ENCODE results near the gene BCL2L14. TPM values are rescaled to one million over a fixed set of nuclear protein-coding genes. Genes with fewer than 3 reads are reported as not detected.

The BCL2L14 gene
- total and polyA plus RNA-seq, 10 donors: 0.13 to 2.2 (median 0.91) TPM; not detected in 1

GRCh38 chr12:12032260-12032791, 38.4 kb upstream of the BCL2L14 start:
- Histone ChIP-seq H3K27me3 (replicated peaks in 1 of 7) (no peaks in the 10 kb centered on the region), H3K4me1 (peaks cover 10 to 20% (median 16%) of the 10 kb centered on the region in 6 donors), H3K36me3 (no peaks in the 10 kb centered on the region), H3K9me3 (no peaks in the 10 kb centered on the region), H3K27ac (peak overlapping the region; percentile 24 to 79 (median 70)), H3K4me3 (peak overlapping the region in 4 of 8 donors; percentile 35 to 65 (median 42))
- TF ChIP-seq, protein P1, sequence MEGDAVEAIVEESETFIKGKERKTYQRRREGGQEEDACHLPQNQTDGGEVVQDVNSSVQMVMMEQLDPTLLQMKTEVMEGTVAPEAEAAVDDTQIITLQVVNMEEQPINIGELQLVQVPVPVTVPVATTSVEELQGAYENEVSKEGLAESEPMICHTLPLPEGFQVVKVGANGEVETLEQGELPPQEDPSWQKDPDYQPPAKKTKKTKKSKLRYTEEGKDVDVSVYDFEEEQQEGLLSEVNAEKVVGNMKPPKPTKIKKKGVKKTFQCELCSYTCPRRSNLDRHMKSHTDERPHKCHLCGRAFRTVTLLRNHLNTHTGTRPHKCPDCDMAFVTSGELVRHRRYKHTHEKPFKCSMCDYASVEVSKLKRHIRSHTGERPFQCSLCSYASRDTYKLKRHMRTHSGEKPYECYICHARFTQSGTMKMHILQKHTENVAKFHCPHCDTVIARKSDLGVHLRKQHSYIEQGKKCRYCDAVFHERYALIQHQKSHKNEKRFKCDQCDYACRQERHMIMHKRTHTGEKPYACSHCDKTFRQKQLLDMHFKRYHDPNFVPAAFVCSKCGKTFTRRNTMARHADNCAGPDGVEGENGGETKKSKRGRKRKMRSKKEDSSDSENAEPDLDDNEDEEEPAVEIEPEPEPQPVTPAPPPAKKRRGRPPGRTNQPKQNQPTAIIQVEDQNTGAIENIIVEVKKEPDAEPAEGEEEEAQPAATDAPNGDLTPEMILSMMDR (IDR thresholded peaks at IDR 0.05 in 8 of 11, conservative IDR thresholded peaks at IDR 0.05 in 3 of 11): no peak
- intact Hi-C loops (cut with DNase I; ENCODE audit: low total_unique reads): no loop called here
- WGBS, 5 donors: 31 to 47% (median 36%) methylated on average over 12 of the region's 12 CpGs
- no peak for DNase-seq

DNA sequence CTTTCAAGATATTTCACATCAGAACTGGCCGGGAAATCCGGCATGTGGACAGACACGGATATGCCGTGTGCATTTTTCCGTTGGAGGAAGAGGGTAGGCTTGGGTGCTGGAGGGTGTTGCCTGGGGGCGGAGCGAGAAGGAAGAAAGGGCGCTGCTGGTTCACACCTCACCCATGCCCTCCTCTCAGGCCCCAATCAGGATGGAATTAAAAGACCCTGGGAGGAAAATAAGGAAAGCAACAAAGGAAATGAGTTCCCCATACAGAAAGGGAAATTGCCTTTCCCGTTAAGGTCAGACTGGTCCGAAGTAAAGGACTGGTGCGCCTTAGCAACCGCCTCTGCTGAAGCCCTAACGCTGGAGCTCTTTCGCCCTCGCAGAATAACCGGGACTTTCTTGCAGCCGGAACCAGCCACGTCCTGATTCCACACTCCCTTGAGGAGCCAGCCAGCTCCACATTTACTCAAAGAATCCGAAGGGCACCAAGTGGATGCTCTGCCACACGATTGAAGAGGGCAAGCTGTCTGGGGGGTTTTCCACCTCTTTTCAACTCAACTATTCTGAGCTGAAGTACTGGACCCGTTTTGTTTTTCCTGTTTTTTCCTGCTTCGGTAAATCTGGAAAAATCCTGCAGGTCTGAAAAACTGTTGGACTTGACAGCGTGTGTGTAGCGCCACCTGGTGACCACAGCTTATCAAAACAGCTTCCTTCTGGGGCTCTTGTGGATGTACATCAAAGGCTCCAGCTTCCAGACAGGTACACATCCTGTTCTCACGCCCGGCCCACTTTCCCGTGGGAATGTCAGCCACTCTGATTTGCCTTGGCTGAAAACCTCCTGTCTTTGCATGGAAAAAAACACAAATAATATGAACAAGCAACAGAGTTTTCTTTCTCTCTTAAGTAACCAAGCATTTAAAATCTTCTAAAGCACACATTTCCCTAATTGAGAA, 37.6 kb upstream of the BCL2L14 start:
- intact Hi-C loops (cut with DNase I; ENCODE audit: low total_unique reads): no loop called here
- no peak for TF ChIP-seq POLR2A (IDR thresholded peaks at IDR 0.05)
- peak in 2 of 3 donors; percentile 10 to 32 for TF ChIP-seq POLR2AphosphoS5 (IDR thresholded peaks at IDR 0.05)
- TF ChIP-seq, protein P1 (IDR thresholded peaks at IDR 0.05 in 8 of 11, conservative IDR thresholded peaks at IDR 0.05 in 3 of 11): peak; percentile 72 to 96 (median 81)
- no peaks in the 10 kb centered on the region for H3K9me3 ChIP-seq
- peak overlapping the region; percentile 24 to 79 (median 70) for H3K27ac ChIP-seq
- H3K4me1 ChIP-seq: peaks cover 10 to 20% (median 16%) of the 10 kb centered on the region in 6 donors
- no peaks in the 10 kb centered on the region for H3K27me3 ChIP-seq (replicated peaks in 1 of 7)
- peak overlapping the region; percentile 21 to 65 (median 38) for H3K4me3 ChIP-seq
- 1 to 2% (median 1%) methylated on average over 27 of the region's 27 CpGs for WGBS, 5 donors
- DNase-seq: peak; percentile 91
- H3K36me3 ChIP-seq: no peaks in the 10 kb centered on the region

DNA sequence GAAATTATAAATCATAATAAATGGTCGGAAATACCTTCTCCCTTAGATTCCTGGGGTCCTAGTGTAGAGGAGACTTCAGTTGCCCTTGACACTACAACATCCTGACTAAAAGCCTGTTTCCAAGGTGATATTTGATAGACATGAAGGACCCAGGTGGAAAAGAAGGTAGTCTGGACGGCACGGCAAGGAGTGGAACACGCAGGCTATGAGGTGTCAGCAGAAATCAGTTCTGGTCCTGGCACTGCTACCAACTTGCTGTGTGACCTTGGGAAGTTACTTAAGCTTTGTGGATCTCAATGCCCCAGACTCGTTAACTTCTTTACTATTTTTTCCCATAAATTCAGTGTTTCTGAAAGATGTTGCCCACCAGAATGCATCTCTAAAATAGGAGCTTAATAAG, 36.9 kb upstream of the BCL2L14 start:
- TF ChIP-seq POLR2AphosphoS5 (IDR thresholded peaks at IDR 0.05) (no peak), POLR2A (IDR thresholded peaks at IDR 0.05) (no peak)
- TF ChIP-seq, protein P1 (IDR thresholded peaks at IDR 0.05 in 8 of 11, conservative IDR thresholded peaks at IDR 0.05 in 3 of 11): no peak
- H3K4me1 ChIP-seq: peaks cover 10 to 20% (median 16%) of the 10 kb centered on the region in 6 donors
- no peaks in the 10 kb centered on the region for H3K36me3 ChIP-seq
- H3K9me3 ChIP-seq: no peaks in the 10 kb centered on the region
- 50 to 64% (median 54%) methylated on average over 5 of the region's 5 CpGs for WGBS, 5 donors
- H3K27ac ChIP-seq: no peak overlapping the region
- H3K4me3 ChIP-seq: no peak overlapping the region
- no peak for DNase-seq
- no peaks in the 10 kb centered on the region for H3K27me3 ChIP-seq (replicated peaks in 1 of 7)
- intact Hi-C loops (cut with DNase I; ENCODE audit: low total_unique reads): loop anchor here (2.0 kb wide), 1 partner anchor 453 kb away; no protein-coding TSS in a partner anchor

DNA sequence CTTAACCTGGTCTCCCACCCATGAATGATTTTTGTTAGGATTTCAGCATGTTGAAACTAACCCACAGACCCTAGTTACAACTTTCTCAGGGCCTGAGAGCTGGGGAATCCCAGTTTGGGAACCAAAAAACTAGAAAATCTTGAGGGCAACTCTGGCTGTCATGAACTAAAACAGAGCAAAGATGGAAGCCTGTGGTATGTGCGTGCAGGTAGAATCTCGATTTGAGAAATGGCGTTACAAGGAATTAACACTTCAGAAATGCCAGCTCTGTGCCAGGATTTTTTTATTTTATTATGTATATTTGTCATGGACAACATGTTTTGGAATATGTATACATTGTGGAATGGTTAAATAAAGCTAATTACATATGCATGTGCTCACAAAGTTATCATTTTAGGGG, 36.4 kb upstream of the BCL2L14 start:
- Histone ChIP-seq H3K4me1 (peaks cover 10 to 20% (median 16%) of the 10 kb centered on the region in 6 donors), H3K27ac (no peak overlapping the region), H3K4me3 (no peak overlapping the region), H3K36me3 (no peaks in the 10 kb centered on the region), H3K9me3 (no peaks in the 10 kb centered on the region), H3K27me3 (replicated peaks in 1 of 7) (no peaks in the 10 kb centered on the region)
- WGBS, 5 donors: 89 to 99% (median 91%) methylated on average over 3 of the region's 3 CpGs
- intact Hi-C loops (cut with DNase I; ENCODE audit: low total_unique reads): loop anchor here (2.0 kb wide), 1 partner anchor 454 kb away; no protein-coding TSS in a partner anchor
- DNase-seq: no peak
- TF ChIP-seq POLR2AphosphoS5 (IDR thresholded peaks at IDR 0.05) (no peak), POLR2A (IDR thresholded peaks at IDR 0.05) (no peak)
- TF ChIP-seq, protein P1 (IDR thresholded peaks at IDR 0.05 in 8 of 11, conservative IDR thresholded peaks at IDR 0.05 in 3 of 11): no peak

All from spleen (tissue), 11 donors.